NCI-H1417 (cell line): ENCODE measurements around the gene AHDC1.
"Not testable (repeated sequence)": the region's sequence is repeated elsewhere in the genome, so short reads cannot be mapped to it uniquely, and the experiment has no call there.

Source experiments
- DNase-seq, 3 experiments: peaks; one replicate each; lab custom pipeline; 2025; lab: John Stamatoyannopoulos, UW

AHDC1 gene

GRCh38 chr1:27634177-27634984 is 30.4 kb upstream of the AHDC1 start:
- DNase-seq, result peak in 2 of 3 experiments; percentile 22

- DNase-seq, result no peak
These were observed 29.8 kb upstream of the AHDC1 start for GRCh38 chr1:27633640-27634176.

- DNase-seq, result no peak
These were observed 29.3 kb upstream of the AHDC1 start for GRCh38 chr1:27633298-27633610.

DNA sequence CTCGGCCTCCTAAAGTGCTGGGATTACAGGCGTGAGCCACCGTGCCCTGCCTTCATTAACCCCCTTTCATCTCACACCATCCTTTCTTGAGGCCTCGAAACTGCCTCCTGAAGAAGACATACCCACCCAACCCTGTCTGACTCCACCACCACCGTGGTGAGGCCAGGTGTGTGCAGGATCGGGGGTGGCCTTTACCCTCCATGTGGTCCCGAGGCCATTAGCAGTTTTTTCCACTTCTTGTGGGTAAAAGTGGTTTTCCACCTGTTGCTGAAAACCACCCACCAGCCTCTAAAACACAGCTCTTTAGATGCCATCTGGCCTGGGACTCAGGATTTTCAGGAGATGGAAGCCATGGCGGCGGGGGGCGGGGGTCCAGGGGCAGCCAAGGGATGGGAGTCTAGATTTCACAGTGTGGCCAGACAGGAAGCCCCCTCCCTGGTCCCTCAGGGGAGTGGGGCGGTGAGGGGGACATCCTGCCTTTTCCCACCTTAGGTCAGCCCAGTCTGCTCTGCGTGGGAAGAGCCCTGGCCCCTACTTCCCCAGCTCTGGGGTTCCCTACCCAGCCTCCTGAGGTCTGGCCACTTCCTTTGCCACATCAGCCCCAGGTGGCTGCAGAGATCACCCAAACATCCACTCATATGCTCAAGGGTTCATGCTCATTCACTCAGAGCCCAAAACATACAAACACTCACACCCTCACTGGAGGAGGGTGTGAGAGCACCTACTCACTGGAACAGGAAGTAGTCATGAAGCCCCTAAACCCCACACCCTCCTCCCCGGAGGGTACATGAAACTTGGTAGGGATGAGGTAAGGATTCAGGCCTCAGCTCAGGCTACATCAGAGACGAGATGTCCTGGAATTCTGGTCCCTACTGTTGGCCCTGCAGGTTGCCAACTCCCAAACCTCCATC is 28.7 kb upstream of the AHDC1 start:
- DNase-seq, result no peak

DNA sequence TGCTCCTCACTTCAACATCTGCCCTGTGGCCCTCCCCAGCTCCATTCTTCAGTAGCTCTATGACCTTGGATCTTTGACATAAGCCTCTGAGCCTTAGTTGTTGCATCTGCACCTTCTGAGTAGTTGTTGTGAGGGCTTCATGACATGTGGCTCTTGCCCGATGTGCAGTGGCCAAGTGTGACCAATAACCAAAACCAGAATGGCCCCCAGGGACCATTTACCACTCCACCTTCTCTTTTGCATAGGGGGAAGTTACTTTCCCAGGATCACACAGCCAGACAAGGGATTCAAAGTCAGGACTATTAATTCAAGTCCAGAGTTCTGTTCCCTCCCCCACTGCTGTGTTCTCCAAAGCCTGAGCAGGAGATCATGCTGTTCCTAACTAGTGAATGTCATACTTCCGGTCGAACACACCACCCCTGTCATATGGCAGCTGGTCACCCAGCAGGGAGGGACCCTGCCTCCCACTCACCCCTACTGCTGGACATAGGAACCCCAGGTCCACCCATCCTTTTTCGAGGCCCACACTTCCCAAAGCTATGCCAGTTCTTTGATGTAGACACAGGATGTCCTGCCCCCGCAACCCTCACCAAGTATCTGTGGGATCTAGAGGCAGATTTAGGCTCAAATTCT is 27.0 kb upstream of the AHDC1 start:
- no peak for DNase-seq

DNA sequence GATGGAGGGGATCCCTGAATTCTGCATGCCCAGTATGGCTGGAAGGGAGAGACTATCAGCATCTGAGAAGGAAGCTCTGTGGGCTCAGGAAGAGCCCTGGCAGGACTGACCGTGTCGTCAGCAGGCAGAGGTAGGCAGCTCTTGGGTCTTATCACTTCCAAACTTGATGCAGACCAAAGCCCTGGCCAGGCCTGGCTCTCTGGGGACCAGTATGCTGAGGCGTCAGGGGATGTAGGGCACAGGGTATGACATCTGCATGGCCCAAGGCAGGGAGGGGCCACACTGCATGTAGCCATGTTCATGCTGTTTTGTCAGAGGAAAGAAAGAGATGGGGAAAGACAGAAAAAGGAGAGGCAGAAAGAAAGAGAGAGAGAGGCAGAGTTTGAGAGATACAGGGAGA is 24.8 kb upstream of the AHDC1 start:
- DNase-seq, result no peak

DNA sequence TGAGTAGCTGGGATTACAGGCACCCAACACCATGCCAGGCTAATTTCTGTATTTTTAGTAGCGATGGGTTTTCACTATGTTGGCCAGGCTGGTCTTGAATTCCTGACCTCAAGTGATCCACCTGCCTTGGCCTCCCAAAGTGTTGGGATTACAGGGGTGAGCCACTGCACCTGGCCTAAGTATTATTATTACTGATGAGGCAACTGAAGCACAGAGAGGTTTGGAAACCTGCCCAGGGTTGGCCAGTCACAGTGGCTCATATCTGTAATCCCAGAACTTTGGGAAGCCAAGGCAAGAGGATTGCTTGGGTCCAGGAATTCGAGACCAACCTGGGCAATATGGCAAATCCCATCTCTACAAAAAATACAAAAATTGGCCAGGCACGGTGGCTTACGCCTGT is 23.8 kb upstream of the AHDC1 start:
- not testable (repeated sequence) for DNase-seq

- DNase-seq, result no peak
These were observed 23.1 kb upstream of the AHDC1 start for GRCh38 chr1:27627061-27627460.

DNA sequence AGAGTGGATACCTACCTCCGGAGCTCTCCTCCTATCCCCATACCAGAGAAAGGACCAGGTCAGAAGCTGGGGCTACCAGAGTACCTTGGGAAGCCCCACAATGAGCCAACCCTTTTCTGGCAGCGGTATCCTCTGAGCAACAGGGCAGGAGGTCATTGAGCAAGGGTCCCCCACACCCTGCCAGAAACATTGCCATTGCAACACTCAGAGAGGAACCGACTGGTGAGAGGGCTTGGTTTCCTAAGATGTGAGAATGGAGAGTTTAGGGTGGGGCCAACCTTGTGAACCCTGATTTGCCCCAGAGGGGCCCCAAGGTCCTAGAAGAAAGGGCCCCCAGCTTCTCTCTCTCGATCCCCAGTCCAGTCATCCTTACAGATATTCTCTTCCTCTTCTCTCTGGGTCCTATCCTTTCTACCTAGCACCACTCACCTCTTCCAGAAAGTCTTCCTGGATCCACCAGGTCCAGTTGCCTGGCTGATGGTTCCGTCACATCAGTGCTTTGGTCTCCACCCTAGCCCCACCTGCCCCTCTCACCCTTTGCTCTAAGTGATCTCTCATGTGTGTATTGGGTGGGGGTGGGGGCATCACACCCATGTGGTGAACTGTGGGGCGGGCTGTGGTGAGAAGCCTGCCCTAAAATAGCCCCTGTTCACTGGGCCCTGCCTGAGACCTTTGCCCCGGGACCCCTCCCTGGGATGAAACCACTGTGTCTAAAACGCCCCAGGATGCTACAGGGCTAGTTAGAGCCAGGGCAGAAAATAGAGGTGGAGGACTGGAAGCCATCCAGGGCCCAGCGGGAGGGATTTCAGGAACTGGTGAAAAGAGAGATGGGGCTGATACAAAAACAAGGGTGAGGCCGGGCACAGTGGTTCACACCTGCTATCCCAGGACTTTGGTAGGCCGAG is 22.3 kb upstream of the AHDC1 start:
- DNase-seq, result no peak

- DNase-seq, result peak in 2 of 3 experiments; percentile 54 to 80
These were observed 20.7 kb upstream of the AHDC1 start for GRCh38 chr1:27624467-27625178.

DNA sequence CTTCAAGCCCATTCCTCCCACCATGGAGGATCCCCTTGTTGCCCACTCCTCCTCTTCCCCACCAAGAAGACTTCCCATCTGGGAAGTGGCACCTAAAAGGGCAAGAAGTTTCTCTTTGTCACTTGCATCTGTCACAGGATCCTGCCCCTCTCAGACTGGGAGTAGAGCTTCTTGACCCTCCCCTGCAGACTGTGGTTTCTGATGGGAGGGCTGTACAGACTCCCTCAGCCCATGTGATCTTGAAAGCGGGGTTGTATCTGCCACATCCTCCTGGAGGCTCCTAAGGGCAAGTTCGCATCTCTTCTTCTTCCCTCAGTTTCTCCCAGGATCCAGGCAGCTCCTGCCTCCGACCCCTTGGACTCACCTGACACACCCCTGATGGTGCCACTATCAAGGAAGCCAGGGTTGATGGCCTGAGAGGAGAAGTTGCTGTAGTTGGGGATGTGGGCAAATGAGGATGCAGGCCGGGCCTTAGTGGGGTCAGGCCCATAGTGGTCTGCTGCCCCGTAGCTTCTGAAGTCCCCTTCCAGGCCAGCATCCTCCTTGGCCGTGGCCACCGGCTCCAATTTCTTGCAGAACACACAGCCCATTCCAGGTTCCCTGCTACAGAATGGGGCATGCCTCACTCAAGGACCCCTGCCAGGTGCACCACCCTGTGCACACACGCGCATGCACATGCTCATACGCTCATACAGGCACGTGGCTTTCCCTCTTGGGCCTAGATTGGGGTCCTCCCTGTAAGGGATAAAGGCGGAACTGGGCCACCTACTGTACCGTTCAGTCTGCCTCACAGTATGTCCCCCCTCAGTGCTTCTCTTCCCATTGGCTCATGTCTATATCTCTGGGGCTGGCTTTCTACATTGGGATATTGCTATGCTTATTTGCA is 19.6 kb upstream of the AHDC1 start:
- DNase-seq, result no peak

DNA sequence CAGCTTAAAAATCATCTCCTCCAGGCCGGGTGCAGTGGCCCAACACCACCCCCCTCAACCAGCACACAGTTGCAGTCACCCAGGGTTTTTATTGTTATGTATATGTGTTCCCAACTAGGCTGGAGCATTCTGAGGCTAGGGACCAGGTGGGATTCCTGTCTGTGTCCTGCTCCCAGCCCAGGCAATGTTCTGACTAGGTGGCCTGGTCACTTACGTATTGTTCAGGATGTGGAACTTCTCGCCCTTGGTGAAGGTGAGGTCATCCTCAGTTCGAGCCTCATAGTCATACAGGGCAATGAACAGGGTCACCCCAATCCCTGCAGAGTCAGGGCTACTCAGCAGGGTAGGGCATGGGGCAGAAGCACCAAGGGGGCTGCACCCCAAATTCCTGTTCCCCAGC is 18.9 kb upstream of the AHDC1 start:
- no peak for DNase-seq

- DNase-seq, result no peak
These were observed 17.3 kb upstream of the AHDC1 start for GRCh38 chr1:27621051-27621920.

GRCh38 chr1:27619782-27620438 is 16.0 kb upstream of the AHDC1 start:
- not testable (repeated sequence) for DNase-seq

- no peak for DNase-seq
These were observed 14.6 kb upstream of the AHDC1 start for GRCh38 chr1:27618341-27619082.

DNA sequence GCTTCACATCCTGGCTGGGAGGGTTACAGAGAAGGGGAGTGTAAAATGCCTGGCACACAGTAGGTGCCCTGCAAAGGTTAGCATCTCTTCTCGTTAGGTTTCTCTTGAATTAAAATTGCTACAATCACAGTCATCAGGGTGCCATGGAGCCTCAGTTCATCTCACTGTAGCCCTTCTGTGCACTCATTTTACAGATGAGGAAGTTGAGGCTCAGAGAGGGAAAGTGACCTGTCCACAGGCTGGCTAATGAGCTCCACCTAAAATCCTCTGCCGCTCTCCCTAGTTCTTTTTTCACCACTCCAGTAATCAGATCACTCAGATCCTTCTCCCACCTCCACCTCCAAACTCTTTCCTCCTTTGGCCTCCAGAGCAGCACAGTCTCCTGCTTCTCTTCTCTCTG is 13.5 kb upstream of the AHDC1 start:
- DNase-seq, result no peak

- no peak for DNase-seq
These were observed 12.5 kb upstream of the AHDC1 start for GRCh38 chr1:27616441-27616840.
